Measurements from ENCODE around the gene ACTMAP. TPM values are rescaled to one million over a fixed set of nuclear protein-coding genes. Genes with fewer than 3 reads are reported as not detected.
A peak's percentile ranks its signal among the peaks of the same experiment; 100 is the strongest.

ACTMAP gene
- total RNA-seq, 1 experiment from 2014 or later: 39.3 TPM

DNA sequence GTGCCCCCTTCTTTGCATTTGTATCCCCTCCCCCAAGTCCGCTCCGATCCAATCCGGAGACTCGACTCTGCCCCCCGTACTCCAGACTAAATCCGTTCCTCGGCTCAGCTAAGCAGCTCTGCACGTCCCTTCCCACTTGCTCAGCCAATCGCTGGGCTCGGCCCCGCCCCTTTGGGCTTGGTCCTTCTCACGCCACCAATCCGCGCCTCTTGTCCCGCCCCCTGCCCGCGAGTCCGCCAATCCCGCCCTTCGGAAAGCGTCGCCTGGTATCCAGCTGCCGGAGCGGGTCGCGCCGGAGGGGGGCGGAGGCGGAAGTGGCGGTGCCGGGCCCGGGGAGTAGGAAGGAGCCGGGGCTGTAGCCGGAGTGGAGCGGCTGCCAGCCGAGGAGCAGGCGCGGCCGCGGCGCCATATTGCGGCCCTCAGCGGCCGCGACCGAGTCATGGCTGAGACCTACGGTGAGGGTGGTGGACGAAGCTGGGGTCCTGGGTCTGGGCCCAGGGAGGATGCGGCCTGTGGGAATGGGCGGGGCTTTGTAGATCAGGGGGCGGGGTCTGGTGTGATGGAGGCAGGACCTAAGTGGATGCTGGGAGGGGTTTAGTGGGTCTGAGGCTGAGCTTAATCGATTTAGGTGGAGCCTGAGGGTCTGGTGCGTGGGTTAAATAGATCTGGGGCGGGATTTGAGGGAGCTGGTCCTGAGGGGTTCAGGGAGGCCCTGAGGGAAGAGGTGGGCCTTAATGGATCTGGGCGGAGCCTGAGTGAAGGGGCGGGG is 27.8 kb upstream of the ACTMAP start, which contains the start of gene RAB4B:
TSS of gene RAB4B (plus strand) at position 311 of the 769 bp plus-strand sequence. CDS start at position 440, 129 bp downstream.
- Histone ChIP-seq H3K79me2 (ENCODE audit: low read depth) (no peaks in the 10 kb centered on the region), H4K20me1 (ENCODE audit: insufficient read depth) (no peaks in the 10 kb centered on the region; the same call in 1 of the 2 replicates), H3F3A (ENCODE audit: insufficient read depth, low read depth) (peaks cover 29% of the 10 kb centered on the region), H3K4me1 (replicated peaks; ENCODE audit: insufficient read depth) (peaks cover 13% of the 10 kb centered on the region), H3K9me2 (ENCODE audit: insufficient read depth) (no peaks in the 10 kb centered on the region), H3K27ac (peak within 1 kb of the TSS; percentile 95), H3K4me2 (peak within 1 kb of the TSS; percentile 91), H3K9me3 (ENCODE audit: insufficient read depth, low read depth) (no peaks in the 10 kb centered on the region), H3K36me3 (ENCODE audit: low read depth) (no peaks in the 10 kb centered on the region), H3K4me3 (peak within 1 kb of the TSS; percentile 64), H3K27me3 (ENCODE audit: insufficient read depth, low read depth) (no peaks in the 10 kb centered on the region), H2AFZ (peak within 1 kb of the TSS; percentile 82)
- ChIA-PET POLR2A (ENCODE audit: unreplicated experiment) (interaction anchor here (0.5 to 2.6 kb wide), 19 partner anchors 21 to 1342 kb away, joined by 3 to 33 read pairs (median 6); partner anchors contain the start of genes ACTMAP, BLVRB, COQ8B and CYP2S1), CTCF (interaction anchor here (0.6 to 2.7 kb wide), 5 partner anchors 20 to 477 kb away, joined by 3 to 11 read pairs (median 3); partner anchors contain the start of gene EGLN2)
- peak; percentile 97 to 100 for DNase-seq
- BruUV-seq (replicated peaks): no TSS peak
- TF ChIP-seq EZH2 (IDR thresholded peaks at IDR 0.05; ENCODE audit: low read depth): no peak
- intact Hi-C loops (cut with micrococcal nuclease; ENCODE audit: unreplicated experiment): loop anchor here (1.0 to 2.0 kb wide), 3 partner anchors 20 to 62 kb away; partner anchors contain the start of genes ACTMAP, COQ8B and SNRPA

DNA sequence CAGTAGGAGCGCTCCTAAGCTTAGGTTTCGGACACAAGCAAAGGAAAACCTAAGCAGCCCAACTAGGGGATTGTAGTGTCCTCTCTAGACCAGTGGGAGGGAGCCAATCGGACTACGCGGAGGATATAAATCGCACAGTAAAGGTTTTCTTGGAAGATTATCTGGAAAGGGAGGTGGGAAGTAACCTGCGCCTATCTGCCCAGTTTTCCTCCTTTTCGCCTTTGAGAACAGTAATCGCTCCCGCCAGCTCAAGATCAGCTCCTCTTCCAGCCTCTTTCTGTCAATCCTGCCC is 27.3 kb upstream of the ACTMAP start:
- Histone ChIP-seq H3K27me3 (ENCODE audit: insufficient read depth, low read depth) (no peaks in the 10 kb centered on the region), H3K4me3 (peak overlapping the region; percentile 64), H3F3A (ENCODE audit: insufficient read depth, low read depth) (peaks cover 29% of the 10 kb centered on the region), H3K27ac (peak overlapping the region; percentile 95), H4K20me1 (ENCODE audit: insufficient read depth) (no peaks in the 10 kb centered on the region; the same call in 1 of the 2 replicates), H3K4me1 (replicated peaks; ENCODE audit: insufficient read depth) (peaks cover 13% of the 10 kb centered on the region), H2AFZ (peak overlapping the region; percentile 82), H3K9me3 (ENCODE audit: insufficient read depth, low read depth) (no peaks in the 10 kb centered on the region), H3K36me3 (ENCODE audit: low read depth) (no peaks in the 10 kb centered on the region), H3K79me2 (ENCODE audit: low read depth) (no peaks in the 10 kb centered on the region), H3K9me2 (ENCODE audit: insufficient read depth) (no peaks in the 10 kb centered on the region), H3K4me2 (peak overlapping the region; percentile 91)
- DNase-seq: no peak
- TF ChIP-seq EZH2 (IDR thresholded peaks at IDR 0.05; ENCODE audit: low read depth): no peak
- TF ChIP-seq, protein P1, sequence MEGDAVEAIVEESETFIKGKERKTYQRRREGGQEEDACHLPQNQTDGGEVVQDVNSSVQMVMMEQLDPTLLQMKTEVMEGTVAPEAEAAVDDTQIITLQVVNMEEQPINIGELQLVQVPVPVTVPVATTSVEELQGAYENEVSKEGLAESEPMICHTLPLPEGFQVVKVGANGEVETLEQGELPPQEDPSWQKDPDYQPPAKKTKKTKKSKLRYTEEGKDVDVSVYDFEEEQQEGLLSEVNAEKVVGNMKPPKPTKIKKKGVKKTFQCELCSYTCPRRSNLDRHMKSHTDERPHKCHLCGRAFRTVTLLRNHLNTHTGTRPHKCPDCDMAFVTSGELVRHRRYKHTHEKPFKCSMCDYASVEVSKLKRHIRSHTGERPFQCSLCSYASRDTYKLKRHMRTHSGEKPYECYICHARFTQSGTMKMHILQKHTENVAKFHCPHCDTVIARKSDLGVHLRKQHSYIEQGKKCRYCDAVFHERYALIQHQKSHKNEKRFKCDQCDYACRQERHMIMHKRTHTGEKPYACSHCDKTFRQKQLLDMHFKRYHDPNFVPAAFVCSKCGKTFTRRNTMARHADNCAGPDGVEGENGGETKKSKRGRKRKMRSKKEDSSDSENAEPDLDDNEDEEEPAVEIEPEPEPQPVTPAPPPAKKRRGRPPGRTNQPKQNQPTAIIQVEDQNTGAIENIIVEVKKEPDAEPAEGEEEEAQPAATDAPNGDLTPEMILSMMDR (conservative IDR thresholded peaks at IDR 0.05): no peak; the same call in 1 of the 2 replicates
- intact Hi-C loops (cut with micrococcal nuclease; ENCODE audit: unreplicated experiment): loop anchor here (1.0 to 2.0 kb wide), 2 partner anchors 27 to 61 kb away; partner anchors contain the start of genes ACTMAP, COQ8B and SNRPA
- CTCF ChIA-PET: interaction anchor here (0.6 to 2.7 kb wide), 5 partner anchors 21 to 1703 kb away, joined by 3 to 11 read pairs (median 3); partner anchors contain the start of gene EGLN2
- BruUV-seq (replicated peaks): TSS peak; percentile 95
- POLR2A ChIA-PET (ENCODE audit: unreplicated experiment): interaction anchor here (0.5 to 2.6 kb wide), 18 partner anchors 20 to 1342 kb away, joined by 3 to 33 read pairs (median 9); partner anchors contain the start of genes ACTMAP, BLVRB, COQ8B and EGLN2

DNA sequence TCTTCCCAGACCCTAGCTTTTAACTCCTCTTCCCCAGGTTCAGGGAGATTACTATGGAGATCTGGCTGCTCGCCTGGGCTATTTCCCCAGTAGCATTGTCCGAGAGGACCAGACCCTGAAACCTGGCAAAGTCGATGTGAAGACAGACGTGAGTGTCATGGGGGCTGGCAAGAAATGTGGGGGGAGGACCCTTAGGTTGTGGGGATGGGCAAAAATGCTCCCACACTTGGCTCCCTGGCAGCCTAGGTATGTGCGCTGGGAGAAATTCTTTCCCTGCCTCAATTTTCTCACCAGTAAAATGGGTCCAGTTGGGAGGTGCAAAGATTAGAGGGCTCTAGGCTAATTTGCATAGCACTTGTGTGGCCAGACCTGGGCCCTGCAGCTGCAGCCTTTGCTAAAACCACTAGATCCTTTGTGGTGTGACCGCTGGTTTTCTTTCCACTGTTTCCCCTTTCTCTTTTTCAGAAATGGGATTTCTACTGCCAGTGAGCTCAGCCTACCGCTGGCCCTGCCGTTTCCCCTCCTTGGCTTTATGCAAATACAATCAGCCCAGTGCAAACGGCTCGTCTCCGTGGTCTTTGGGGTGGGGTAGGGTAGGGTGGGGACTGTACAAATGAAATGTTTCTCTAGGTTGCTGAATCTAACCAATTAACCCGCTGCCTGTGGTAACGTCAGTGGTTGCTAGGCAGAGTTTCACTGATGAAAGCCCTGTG is 26.8 kb upstream of the ACTMAP start:
- ChIA-PET CTCF (interaction anchor here (0.6 to 2.7 kb wide), 6 partner anchors 21 to 1702 kb away, joined by 3 to 19 read pairs (median 8); partner anchors contain the start of gene EGLN2), POLR2A (ENCODE audit: unreplicated experiment) (interaction anchor here (0.5 to 2.6 kb wide), 15 partner anchors 20 to 1341 kb away, joined by 3 to 22 read pairs (median 9); partner anchors contain the start of genes ACTMAP, BLVRB, COQ8B and EGLN2)
- H3K79me2 ChIP-seq (ENCODE audit: low read depth): no peaks in the 10 kb centered on the region
- peak overlapping the region; percentile 91 for H3K4me2 ChIP-seq
- DNase-seq: peak; percentile 82 to 86
- peak overlapping the region; percentile 64 for H3K4me3 ChIP-seq
- H4K20me1 ChIP-seq (ENCODE audit: insufficient read depth): no peaks in the 10 kb centered on the region; the same call in 1 of the 2 replicates
- BruUV-seq (replicated peaks): no TSS peak
- no peaks in the 10 kb centered on the region for H3K36me3 ChIP-seq (ENCODE audit: low read depth)
- H2AFZ ChIP-seq: peak overlapping the region; percentile 82
- no peaks in the 10 kb centered on the region for H3K27me3 ChIP-seq (ENCODE audit: insufficient read depth, low read depth)
- no peaks in the 10 kb centered on the region for H3K9me2 ChIP-seq (ENCODE audit: insufficient read depth)
- peaks cover 13% of the 10 kb centered on the region for H3K4me1 ChIP-seq (replicated peaks; ENCODE audit: insufficient read depth)
- no peak for TF ChIP-seq EZH2 (IDR thresholded peaks at IDR 0.05; ENCODE audit: low read depth)
- TF ChIP-seq, protein P1 (conservative IDR thresholded peaks at IDR 0.05): no peak
- peak overlapping the region; percentile 95 for H3K27ac ChIP-seq
- intact Hi-C loops (cut with micrococcal nuclease; ENCODE audit: unreplicated experiment): loop anchor here (1.0 to 2.0 kb wide), 2 partner anchors 26 to 61 kb away; partner anchors contain the start of genes ACTMAP, COQ8B and SNRPA
- peaks cover 29% of the 10 kb centered on the region for H3F3A ChIP-seq (ENCODE audit: insufficient read depth, low read depth)
- no peaks in the 10 kb centered on the region for H3K9me3 ChIP-seq (ENCODE audit: insufficient read depth, low read depth)
